GM21381 (cell line): Measurements from ENCODE around the gene ZFHX2.

ENCODE experiments used
- ATAC-seq: cut with Tn5 transposase; IDR thresholded peaks from one replicate; pipeline ENCODE4 v1.9.1; 2021; ENCODE audit warnings: mild to moderate bottlenecking, moderate library complexity; ENCODE audit not compliant: unreplicated experiment

ZFHX2 gene

DNA sequence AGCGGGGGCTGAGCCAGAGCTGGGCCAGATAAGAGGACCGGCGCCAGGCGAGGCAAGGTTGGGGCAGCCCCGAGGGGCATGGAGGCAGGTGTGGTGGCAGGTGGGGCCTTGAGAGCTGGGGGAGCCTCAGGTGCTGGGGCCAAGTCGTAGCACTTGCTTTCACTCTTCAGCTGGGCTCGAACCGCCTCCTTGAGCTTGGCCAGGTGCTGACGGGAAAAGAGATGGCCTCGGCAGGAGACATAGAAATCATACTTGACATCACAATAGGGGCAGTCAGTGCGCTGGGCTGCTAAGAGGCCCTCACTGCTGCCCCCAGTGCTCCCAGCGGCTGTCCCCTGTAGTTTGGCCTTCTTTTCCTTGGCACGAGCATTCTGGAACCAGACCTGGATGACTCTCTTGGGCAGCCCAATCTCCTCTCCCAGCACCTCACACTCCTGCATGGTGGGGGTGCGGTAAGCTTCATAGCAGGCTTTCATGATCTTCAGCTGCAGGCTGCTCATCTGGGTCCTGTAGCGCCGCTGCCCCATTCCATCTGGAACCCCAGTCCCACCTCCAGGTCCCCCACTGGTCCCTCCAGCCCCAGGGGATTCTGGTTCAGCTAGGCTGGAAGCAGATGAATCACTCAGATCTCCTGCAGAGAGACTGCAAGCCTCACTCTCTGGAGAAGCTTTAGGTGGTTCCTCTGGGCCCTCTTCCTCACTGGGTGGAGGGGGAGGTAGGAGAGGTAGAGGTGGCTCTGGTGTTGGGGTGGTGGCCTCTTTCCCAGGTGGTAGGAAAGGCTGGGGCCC is 28.1 kb downstream of the ZFHX2 start:
- ATAC-seq = no peak

- no peak for ATAC-seq
Measured at GRCh38 chr14:23522643-23523198, 28.8 kb downstream of the ZFHX2 start.

DNA sequence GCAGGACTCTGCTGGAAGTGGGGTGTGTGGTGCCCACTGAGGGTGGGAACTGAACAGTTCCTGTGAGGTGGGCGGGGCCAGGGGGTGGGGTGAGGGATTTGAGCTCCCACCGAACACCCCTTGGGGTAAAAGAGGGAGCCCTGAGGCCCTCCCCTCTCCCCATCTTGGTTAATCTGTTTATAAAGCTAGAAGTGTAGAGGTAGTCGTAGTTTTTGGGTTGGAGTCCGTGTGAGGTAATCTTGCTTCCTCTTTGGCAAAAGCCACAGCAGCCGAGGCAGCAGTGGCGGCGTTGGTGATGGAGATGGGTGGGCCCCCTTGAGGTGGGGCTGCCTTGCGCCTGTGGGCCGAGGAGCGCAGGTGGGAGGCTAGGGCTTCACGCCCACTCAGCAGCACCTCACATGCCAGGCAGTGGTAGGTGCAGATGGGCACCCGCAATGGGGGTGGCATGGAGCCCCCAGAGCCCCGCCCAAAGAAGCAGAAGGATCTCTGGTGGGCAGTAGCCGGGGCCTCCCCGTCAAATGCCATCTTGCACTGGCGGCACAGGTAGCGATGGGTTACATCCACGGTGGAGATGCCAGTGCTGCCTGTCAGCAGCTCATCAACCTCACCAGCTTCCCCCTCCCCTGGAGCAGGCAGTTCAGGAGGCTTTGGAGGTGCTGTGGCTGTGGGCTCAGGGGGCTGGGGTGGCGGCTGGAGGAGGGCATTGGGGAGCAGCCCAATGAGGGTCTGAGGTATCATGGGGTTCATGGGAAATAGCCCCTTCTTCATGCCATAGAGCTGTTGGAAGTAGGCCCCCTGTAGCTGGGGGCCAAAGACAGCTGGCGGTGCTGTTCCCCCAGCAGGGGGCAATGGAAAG is 29.6 kb downstream of the ZFHX2 start:
- ATAC-seq = no peak

DNA sequence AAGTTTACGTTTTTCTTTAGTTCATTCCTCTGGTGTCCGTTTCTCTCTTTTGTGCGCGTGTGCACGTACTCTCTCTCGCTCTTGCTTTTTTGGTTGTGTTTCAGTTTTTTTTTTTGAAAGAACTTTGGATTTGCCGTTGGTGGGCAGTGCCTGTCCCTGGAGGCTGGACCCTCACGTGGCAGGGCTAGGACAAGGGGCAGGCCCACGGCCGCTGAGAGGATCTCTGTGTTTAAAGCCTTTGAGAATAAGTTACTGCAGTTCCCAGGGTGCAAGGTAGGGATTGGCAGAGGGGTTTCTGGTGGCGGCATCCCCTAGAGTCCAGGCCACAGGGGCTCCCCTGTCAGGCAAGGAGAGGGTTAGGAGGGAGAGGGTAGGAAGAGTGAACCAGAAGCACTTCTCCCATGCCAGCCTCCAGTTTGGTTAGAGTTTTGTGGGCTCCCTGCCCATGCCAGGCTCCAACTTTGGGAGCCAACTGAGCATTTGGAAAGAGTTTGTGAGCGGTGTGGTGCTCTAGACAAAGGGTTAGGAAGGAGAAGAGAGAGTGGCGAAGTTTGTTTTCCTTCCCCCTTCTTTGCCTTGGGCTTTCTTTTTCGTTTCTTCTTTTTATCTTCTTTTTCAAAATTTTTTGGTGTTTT is 30.5 kb downstream of the ZFHX2 start:
- no peak for ATAC-seq

GRCh38 chr14:23518709-23519108 is 32.9 kb downstream of the ZFHX2 start:
- ATAC-seq = no peak

GRCh38 chr14:23517650-23518326 is 33.8 kb downstream of the ZFHX2 start:
- no peak for ATAC-seq

- ATAC-seq = no peak
Measured at GRCh38 chr14:23514644-23514957, 37.0 kb downstream of the ZFHX2 start.

DNA sequence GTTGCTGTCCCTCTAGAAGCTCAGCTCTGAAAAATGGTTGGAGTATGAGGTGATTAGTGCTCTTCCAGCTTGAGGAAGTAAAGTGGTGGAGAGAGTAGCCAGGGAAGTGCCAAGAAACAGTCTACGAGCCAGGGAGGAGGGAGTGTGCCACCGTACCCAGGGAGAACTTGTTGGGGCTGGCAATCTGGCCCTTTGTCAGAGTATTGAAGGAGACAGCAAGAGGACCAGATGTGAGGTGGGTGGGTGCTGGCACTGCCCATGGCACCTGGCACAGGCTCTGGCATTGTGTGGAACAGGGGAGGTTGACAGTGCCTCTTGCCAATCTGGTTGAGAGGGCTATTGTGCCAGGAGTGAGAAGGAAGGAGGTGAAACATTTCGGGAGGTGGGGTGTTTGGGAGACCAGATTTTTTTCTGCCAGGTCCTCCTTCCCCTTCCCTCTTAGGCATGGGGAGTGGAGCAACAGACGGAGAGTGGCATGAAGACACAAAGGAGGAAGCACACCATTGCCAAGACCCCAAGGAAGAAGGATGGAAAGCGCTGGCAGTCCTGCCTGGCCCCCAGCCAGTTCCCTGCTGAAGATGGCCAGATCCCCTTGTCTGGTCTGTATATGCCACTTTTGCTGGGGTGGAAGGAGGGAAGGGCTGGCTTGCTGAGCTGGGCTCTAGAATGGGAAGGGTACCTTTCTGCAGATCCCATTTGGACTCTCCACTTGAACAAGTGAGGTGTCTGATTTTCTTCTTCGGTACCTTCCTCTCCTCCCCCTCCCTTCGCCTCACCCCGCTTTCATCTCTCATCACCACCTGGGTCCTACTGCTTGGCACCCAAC is 37.5 kb downstream of the ZFHX2 start:
- ATAC-seq = no peak

- no peak for ATAC-seq
Measured at GRCh38 chr14:23513005-23513817, 38.4 kb downstream of the ZFHX2 start.

GRCh38 chr14:23512156-23512555 is 39.4 kb downstream of the ZFHX2 start:
- no peak for ATAC-seq

DNA sequence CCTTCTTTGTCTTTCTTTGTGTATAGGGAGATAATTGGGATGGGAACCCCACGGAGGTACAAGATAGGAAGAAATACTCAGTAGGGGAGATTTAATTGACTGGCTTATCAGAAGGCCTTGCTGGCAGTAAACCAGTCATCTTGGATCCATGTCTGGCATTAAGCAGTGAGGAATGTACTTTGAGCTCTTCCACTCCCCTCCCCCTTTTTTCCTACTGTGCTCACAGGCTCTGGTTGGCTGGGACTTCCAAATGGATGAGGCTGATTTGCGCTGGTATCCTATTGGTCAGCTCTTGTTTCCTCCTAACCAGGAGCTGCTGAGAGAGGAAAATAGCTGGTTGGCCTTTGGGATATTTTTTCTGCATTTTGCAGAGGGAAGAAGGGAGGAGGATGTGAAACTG is 57.3 kb downstream of the ZFHX2 start:
- ATAC-seq = no peak

- ATAC-seq = no peak
Measured at GRCh38 chr14:23492618-23493272, 58.8 kb downstream of the ZFHX2 start.

DNA sequence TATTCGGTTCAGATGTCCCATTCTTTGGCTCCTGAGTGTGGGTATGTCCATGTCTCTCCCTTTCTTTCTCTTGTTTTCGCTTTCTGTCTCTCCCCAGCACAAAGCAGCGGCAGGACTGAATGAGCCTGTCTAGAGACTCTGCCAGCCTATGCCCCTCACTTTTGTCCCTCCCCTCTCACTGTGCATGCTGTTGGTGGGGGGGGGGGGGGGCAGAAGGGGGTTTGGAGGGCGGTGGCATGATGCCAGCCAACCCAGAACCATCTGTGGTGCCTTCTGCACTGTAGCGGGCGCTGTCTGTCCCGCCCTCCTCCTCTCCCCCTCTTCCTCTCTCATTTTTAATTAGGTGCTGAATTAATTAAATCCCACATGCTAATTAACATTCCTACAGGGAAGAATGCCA is 64.3 kb downstream of the ZFHX2 start:
- no peak for ATAC-seq

DNA sequence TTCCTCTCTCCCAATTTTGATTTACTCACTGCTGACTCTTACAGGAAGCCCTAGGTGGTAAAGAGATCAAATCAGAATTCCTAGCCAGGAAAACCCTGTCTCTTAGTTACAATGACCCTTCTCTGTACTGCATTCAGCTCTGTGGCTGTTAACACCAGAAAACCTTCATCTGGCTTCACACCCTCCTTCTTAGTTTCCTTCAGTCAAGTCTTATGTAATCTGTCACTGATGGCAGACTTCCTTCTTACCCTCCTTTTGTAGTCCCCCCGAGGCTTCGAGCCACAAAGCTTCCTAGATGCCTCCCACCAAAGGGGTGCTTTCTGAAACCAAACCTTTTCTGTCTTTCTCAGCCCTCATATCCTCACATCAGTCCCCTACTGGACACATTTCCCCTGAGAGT is 65.5 kb downstream of the ZFHX2 start:
- ATAC-seq = no peak

DNA sequence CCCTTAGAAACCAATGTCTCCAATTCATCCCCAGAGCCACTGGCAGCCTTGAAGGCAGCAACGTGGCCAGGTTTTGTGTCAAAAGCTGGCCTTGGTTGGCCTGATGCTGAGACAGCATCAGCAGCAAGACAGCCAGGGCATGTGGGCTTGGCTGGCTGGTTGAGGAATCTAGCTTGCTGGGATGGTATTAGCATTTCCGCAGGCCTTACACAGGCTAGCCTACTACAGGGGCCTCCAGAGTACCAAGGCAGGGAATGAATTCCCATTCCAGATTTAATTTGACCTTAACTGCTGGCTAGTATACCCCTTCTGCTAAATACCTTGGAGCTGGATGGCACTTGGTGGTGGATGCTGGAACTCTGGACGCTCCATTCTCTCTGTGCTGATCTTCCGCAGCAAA is 66.2 kb downstream of the ZFHX2 start:
- no peak for ATAC-seq

- ATAC-seq = no peak
Measured at GRCh38 chr14:23483236-23483854, 68.2 kb downstream of the ZFHX2 start.

- ATAC-seq = no peak
Measured at GRCh38 chr14:23482823-23483148, 68.8 kb downstream of the ZFHX2 start.

GRCh38 chr14:23481979-23482822 is 69.4 kb downstream of the ZFHX2 start:
- ATAC-seq = no peak
